CD4-positive, alpha-beta T cell treated with Interleukin-4 for 1 hour (primary cell): ENCODE results near the gene DPP3.

Experiments
- DNase-seq, 2 donors: peaks; one replicate each; pipeline ENCODE4 v3.0.0-alpha.2; 2020 to 2022

Gene DPP3

GRCh38 chr11:66484806-66485380 lies 4.7 kb downstream of the DPP3 start:
- no peak for DNase-seq

GRCh38 chr11:66488957-66489356 lies 8.7 kb downstream of the DPP3 start:
- DNase-seq: no peak

GRCh38 chr11:66489636-66490035 lies 9.4 kb downstream of the DPP3 start:
- DNase-seq: no peak

GRCh38 chr11:66491315-66491935 lies 11.2 kb downstream of the DPP3 start:
- no peak for DNase-seq

GRCh38 chr11:66492161-66492865 lies 12.1 kb downstream of the DPP3 start:
- no peak for DNase-seq

GRCh38 chr11:66493130-66493529 lies 12.9 kb downstream of the DPP3 start:
- DNase-seq: no peak

- no peak for DNase-seq
Measured at GRCh38 chr11:66494458-66494857, 14.2 kb downstream of the DPP3 start.

- DNase-seq: no peak
Measured at GRCh38 chr11:66494935-66495334, 14.7 kb downstream of the DPP3 start.

GRCh38 chr11:66495401-66495854 lies 15.2 kb downstream of the DPP3 start:
- no peak for DNase-seq

- no peak for DNase-seq
Measured at GRCh38 chr11:66497206-66497605, 17.0 kb downstream of the DPP3 start.

GRCh38 chr11:66498506-66498905 lies 18.3 kb downstream of the DPP3 start:
- DNase-seq: no peak

GRCh38 chr11:66505276-66505816 lies 25.1 kb downstream of the DPP3 start:
- no peak for DNase-seq

GRCh38 chr11:66509131-66509561 lies 28.9 kb downstream of the DPP3 start:
- DNase-seq: peak in 1 of 2 donors; percentile 28

- DNase-seq: peak; percentile 76 to 82
Measured at GRCh38 chr11:66510271-66510989, 30.2 kb downstream of the DPP3 start, which contains the start of gene BBS1. TSS of gene BBS1 (plus strand) at chr11:66510635. CDS start at chr11:66510660, 25 bp downstream.

GRCh38 chr11:66510990-66511339 lies 30.7 kb downstream of the DPP3 start:
- DNase-seq: no peak

GRCh38 chr11:66523611-66524010 lies 43.4 kb downstream of the DPP3 start:
- no peak for DNase-seq

GRCh38 chr11:66524304-66525040 lies 44.2 kb downstream of the DPP3 start:
- no peak for DNase-seq

- DNase-seq: no peak
Measured at GRCh38 chr11:66529069-66529468, 48.8 kb downstream of the DPP3 start.

GRCh38 chr11:66529655-66530054 lies 49.4 kb downstream of the DPP3 start:
- no peak for DNase-seq

GRCh38 chr11:66530927-66531709 lies 50.9 kb downstream of the DPP3 start:
- DNase-seq: no peak

GRCh38 chr11:66531841-66532240 lies 51.6 kb downstream of the DPP3 start:
- DNase-seq: no peak

- DNase-seq: no peak
Measured at GRCh38 chr11:66532784-66533183, 52.5 kb downstream of the DPP3 start.
